ENCODE data around the gene SCNN1B.
"Not testable (repeated sequence)": the region's sequence is repeated elsewhere in the genome, so short reads cannot be mapped to it uniquely, and the experiment has no call there.

The SCNN1B gene

GRCh38 chr16:23383881-23384280 is 81.8 kb downstream of the SCNN1B start:
- DNase-seq, result no peak

- DNase-seq, result no peak
Observed at GRCh38 chr16:23384878-23385277, 82.8 kb downstream of the SCNN1B start.

GRCh38 chr16:23385441-23385840 is 83.3 kb downstream of the SCNN1B start:
- DNase-seq, result no peak

GRCh38 chr16:23387666-23388065 is 85.6 kb downstream of the SCNN1B start:
- DNase-seq, result no peak

GRCh38 chr16:23388786-23389185 is 86.7 kb downstream of the SCNN1B start:
- DNase-seq, result no peak

GRCh38 chr16:23389201-23389600 is 87.1 kb downstream of the SCNN1B start:
- no peak for DNase-seq

GRCh38 chr16:23389936-23390335 is 87.8 kb downstream of the SCNN1B start:
- not testable (repeated sequence) for DNase-seq

- no peak for DNase-seq
Observed at GRCh38 chr16:23391381-23392222, 89.5 kb downstream of the SCNN1B start.

- no peak for DNase-seq
Observed at GRCh38 chr16:23392223-23392600, 90.1 kb downstream of the SCNN1B start.

- no peak for DNase-seq
Observed at GRCh38 chr16:23394141-23394831, 92.2 kb downstream of the SCNN1B start.

- DNase-seq, result no peak
Observed at GRCh38 chr16:23395732-23396131, 93.6 kb downstream of the SCNN1B start.

GRCh38 chr16:23397464-23397863 is 95.4 kb downstream of the SCNN1B start:
- no peak for DNase-seq

- DNase-seq, result no peak
Observed at GRCh38 chr16:23398987-23399805, 97.1 kb downstream of the SCNN1B start.

- not testable (repeated sequence) for DNase-seq
Observed at GRCh38 chr16:23400447-23400846, 98.3 kb downstream of the SCNN1B start.

- no peak for DNase-seq
Observed at GRCh38 chr16:23401139-23401538, 99.0 kb downstream of the SCNN1B start.

GRCh38 chr16:23402100-23402499 is 100.0 kb downstream of the SCNN1B start:
- DNase-seq, result no peak

- no peak for DNase-seq
Observed at GRCh38 chr16:23403547-23403946, 101.4 kb downstream of the SCNN1B start.

GRCh38 chr16:23406024-23406423 is 103.9 kb downstream of the SCNN1B start:
- DNase-seq, result no peak

GRCh38 chr16:23406546-23407240 is 104.6 kb downstream of the SCNN1B start:
- no peak for DNase-seq

GRCh38 chr16:23407436-23408127 is 105.5 kb downstream of the SCNN1B start:
- no peak for DNase-seq

GRCh38 chr16:23408242-23408822 is 106.2 kb downstream of the SCNN1B start:
- peak; percentile 34 for DNase-seq

- DNase-seq, result peak; percentile 19
Observed at GRCh38 chr16:23408823-23409298, 106.8 kb downstream of the SCNN1B start.

Data from NCI-H2227 treated with DMSO at 0.1 percent for 48 hours (cell line).